Measurements from ENCODE around the gene NUP42. TPM values are rescaled to one million over a fixed set of nuclear protein-coding genes. Genes with fewer than 3 reads are reported as not detected.

NUP42 gene, protein sequence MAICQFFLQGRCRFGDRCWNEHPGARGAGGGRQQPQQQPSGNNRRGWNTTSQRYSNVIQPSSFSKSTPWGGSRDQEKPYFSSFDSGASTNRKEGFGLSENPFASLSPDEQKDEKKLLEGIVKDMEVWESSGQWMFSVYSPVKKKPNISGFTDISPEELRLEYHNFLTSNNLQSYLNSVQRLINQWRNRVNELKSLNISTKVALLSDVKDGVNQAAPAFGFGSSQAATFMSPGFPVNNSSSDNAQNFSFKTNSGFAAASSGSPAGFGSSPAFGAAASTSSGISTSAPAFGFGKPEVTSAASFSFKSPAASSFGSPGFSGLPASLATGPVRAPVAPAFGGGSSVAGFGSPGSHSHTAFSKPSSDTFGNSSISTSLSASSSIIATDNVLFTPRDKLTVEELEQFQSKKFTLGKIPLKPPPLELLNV
- total RNA-seq (2022; extraction: Qiagen RNA extraction; ENCODE audit: low read depth): 23.3 to 31.9 TPM (median 30.0 TPM) in 5 replicates

DNA sequence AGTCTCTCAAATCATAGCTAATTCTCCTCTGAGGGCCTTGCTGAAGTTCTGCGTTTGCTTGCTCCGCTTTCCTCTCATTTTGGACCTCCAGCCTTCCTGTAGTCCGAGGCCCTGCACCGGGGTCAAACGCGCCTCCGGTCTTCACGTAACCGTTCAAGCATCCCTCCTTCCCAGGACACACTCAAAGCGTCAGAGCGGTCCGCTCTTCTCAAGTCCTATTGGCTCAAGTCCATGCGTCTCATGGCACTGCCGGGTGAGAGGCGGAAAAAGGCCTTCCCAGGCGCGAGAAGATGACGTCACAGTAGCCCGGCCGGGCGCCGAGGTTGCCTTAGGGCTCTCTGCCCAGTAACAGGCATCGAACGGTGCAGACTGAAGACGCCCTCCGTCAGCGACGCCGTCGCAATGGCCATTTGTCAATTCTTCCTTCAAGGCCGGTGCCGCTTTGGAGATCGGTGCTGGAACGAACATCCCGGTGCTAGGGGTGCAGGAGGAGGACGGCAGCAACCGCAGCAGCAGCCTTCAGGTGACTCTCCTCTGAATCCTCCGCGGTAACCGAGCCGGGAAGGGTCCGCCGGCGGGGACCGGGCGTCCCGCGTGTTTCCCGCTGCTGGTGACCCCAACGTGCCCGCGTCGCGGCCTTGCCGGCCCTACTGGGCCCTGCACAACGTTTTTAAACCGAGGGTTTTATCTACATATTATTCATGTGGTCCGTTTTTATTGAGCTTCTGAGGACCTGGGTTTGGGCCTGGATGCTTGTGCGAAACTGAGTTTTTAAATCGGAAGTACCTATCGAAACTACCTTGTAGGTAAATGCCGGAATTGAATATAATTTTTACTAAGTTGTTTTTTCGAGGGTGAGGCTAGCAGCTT lies at the start of gene NUP42:
Gene NUP42 (plus strand): TSS at position 365 of the 870 bp plus-strand sequence. CDS start 38 bp downstream, at position 403.

DNA sequence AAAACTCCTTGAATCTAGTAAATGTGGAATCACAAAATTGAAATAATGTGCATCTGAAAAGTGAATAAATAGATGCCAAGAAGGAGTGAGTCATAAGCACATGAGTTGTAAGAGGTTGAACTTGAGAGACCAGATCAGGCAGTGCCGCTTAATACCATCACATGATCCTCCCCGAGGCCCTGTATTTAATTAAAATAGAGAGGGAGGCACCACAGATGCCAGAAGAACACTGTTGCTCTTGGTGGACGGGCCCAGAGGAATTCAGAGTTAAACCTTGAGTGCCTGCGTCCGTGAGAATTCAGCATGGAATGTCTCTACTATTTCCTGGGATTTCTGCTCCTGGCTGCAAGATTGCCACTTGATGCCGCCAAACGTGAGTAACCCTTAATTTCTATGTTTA lies 64.7 kb downstream of the NUP42 start, which contains the start of gene GPNMB:
Gene GPNMB (plus strand): TSS at position 221 of the 400 bp plus-strand sequence. CDS start 83 bp downstream, at position 304.

Other genes starting within 250 kb of the NUP42 start
- 16.1 to 28.0 TPM (median 17.4 TPM) in 5 replicates for gene HYCC1, start 167.9 kb upstream of the NUP42 start, total RNA-seq (2022; extraction: Qiagen RNA extraction; ENCODE audit: low read depth)
- gene KLHL7, start 76.3 kb upstream of the NUP42 start, total RNA-seq (2022; extraction: Qiagen RNA extraction; ENCODE audit: low read depth): 20.6 to 24.8 TPM (median 23.0 TPM) in 5 replicates
- gene GPNMB, start 64.7 kb downstream of the NUP42 start, total RNA-seq (2022; extraction: Qiagen RNA extraction; ENCODE audit: low read depth): 1.9 to 2.3 TPM (median 2.0 TPM) in 5 replicates
- 65.7 to 89.4 TPM (median 82.3 TPM) in 5 replicates for gene MALSU1, start 117.3 kb downstream of the NUP42 start, total RNA-seq (2022; extraction: Qiagen RNA extraction; ENCODE audit: low read depth)